GM19372 (cell line): ENCODE measurements around the gene RTN4.

Experiments used
- ATAC-seq: cut with Tn5 transposase; IDR thresholded peaks from one replicate; pipeline ENCODE4 v1.9.1; 2021; ENCODE audit warnings: mild to moderate bottlenecking, low read depth, moderate library complexity; ENCODE audit not compliant: unreplicated experiment

The RTN4 gene

DNA sequence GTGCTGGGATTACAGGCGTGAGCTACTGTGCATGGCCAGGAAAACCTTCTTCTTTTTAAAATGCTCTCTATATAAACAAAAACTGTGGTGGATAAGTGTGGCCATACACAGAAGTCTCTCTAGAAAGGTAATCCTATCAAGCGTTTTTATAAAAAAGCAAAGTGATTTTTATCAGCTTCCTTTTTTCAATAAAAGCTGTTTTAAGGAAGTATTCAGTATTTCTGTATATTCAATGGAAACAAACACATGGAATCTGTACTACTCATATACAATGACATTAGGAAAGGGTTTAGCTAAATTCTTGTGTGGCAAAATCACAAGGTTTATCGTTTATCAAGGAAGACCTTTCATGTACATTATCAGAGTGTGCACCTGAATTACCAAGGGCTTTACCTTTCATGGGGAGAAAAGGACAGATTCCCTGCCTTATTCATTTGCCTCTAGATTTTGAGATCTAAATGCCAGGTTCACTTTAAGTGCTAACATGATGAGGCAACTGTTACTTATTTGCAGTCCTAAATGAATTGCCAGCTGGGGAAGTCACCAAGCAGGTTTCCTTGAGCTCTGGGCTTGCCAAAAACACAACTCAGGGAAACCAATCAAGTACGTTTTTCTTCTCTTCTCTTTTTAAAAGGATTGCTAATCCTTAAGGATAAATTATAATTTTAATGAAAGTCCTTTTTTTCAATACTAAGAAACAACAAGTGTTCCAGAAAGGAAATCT is 70.8 kb downstream of the RTN4 start:
- ATAC-seq = no peak

DNA sequence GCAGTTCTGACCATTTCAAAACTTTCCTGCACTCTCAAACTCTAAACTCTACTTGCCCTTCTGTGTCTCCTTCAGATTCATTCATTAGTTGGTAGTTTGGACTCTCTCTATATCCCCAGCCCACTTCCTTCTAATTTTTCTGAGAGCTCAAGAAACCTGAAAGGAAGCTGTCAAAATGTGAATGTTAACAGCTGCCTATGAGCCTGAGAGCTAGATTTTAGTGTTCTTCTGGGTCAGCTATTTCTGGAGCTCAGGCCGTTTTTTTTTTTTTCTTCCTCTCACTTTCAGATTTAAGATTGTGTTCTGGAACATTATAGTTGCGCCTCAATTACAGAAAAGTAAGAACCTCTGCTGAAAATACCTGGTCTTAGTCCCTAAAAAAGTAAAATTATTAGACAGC is 73.1 kb downstream of the RTN4 start:
- peak; percentile 82 for ATAC-seq

DNA sequence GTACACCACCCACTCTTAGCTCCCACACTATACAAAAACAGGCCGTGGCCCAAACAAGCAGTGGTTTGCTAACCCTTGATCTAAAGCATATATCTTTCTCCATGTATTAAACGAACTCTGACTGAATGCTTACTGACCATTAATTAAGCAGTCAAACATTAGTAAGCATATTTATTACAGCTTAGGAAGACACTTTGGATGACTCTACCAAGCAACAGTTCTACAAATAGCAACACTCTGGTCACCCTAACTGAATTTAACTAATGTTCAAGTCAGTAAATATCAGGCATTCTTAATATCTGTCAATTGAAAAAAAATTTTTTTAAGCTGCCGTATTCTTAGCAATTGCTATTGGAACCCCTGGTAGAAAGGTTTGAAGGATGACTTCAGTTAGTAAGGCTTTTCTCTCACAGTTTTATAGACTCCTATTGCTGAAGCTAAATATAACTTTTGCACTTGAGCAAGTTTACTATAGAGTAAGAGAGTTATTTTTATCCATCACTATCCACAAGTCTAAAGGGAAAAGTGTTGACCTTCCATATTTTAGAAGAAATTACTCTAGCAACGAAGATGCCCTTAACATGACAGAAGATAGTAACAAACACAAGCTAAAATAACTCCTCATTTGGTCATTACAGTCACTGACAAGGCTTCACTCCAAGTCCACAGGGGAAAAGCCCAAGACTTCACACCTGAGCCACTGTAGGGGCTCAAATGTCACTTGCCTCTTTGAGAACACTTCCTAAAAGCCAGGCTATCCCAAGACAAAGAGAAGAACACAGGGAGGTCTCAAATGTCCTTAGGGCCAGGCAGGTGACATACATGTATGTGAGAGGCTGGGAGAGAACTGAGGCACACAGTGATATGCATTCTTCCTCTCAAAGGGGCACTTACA is 74.4 kb downstream of the RTN4 start:
- no peak for ATAC-seq

DNA sequence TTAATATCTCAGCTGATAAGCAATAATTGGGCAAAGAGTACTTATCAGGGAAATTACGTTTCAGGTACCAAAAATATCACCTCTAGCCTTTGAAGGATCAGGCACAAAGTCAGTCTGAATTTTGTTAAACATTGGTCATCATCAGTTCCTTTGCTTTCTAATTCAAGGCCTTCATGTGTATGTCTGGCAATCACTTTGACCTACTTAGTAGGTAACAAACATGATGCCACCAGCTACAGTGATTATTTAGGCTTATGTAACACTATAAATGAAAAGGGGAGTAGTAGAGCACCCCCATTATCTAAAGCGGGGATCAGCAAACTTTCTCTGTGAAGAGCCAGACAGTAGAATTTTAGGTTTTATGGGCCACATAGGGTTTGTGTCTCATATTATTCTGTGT is 75.1 kb downstream of the RTN4 start:
- no peak for ATAC-seq

DNA sequence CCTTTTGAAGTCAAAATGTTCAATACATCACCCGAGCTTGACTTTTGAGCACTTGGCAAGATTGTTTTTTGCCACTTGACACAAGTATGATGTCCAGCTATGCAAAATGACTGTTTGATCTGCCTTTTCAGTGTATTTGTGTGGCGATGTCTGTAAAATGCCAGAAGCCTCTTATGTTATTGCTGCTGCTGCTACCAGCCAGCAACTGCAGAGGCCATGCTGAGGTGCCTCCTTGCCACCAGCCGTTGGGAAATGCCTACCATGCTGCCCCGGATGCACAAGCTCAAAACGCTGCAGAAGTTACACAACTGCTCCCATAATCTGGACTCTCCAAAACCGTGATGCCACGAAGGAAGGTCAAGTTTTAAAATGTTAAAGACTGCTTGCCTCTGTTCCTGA is 80.3 kb downstream of the RTN4 start:
- ATAC-seq = no peak

DNA sequence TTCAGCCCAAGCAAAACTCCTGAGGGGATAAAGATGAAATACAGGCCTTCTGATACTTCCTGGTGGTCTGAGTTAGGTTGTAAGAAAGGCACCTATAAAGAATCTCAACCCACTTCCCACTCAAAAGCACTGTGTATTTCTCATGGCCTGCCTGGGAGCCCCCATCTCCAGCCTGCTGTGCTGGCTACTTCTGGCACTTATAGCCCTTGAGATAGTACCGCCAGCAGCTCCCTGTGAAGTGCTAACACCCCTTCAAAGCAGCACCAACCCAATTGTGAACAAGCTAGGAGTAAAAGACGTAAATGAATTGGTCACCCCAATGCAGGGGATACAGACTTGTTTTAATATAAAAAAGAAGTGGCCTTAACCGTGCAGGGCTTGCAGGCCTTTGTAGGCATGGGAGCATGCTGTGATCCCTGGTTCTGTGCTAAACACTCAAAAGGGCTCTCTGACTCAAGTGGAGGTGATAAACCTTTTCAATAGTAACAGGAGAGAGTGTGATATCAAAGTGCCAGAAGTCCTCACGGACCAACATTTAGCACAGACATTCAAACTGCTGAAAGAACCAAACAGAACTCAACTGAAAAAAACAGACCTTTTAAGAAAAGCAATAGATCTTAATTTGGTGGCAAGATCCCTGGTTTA is 80.8 kb downstream of the RTN4 start:
- no peak for ATAC-seq

DNA sequence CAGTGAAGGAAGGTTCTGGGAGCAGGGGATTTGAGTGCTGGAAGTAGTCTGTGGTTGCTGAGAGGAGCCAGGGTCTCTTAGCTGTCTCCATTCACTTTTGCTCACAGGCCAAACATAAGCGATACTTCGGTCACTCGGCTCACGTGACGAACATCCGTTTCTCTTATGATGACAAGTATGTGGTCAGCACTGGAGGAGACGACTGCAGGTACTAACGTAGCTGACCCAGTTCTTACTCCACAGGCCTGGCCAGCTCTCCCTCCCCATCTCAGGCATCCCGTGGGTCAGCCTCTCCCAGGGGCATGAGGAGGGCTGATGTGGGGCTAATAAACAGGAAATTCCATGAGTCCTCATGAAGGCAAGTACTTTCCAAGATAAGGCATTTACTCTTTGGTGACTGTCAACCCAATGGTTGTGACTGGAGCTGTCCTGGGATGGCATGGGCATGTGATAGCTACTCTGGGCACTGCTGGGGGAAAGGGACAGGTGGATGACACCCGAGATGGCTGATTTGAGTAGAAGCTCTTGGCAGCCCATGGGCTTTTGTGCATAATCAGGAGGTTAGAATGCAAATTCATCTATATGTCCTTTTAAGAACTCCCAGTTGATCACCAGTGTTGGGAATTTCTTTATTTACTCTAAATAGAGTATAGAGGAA is 81.6 kb downstream of the RTN4 start:
- no peak for ATAC-seq

DNA sequence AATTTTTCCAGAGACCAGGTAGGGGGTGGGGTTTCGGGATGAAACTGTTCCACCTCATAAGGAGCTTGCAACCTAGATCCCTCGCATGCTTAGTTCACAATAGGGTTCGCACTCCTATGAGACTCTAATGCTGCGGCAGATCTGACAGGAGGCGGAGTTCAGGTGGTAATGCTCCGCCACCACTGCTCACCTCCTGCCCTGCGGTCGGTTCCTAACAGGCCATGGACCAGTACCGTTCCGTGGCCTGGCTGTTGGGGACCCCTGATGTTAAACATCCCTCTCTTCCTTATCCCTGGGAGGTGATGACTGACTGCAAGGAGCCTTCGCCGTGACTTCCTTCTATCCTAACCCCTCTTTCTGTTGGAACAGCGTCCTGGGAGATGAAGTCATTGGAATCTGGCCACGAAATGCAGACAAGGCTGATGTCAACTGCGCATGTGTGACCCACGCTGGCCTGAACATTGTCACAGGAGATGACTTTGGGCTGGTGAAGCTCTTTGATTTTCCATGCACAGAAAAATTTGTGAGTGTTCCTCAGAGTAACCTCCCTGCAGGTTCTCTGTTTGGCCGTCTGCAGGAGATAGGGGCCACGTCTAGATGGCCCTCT is 82.4 kb downstream of the RTN4 start:
- ATAC-seq = no peak

DNA sequence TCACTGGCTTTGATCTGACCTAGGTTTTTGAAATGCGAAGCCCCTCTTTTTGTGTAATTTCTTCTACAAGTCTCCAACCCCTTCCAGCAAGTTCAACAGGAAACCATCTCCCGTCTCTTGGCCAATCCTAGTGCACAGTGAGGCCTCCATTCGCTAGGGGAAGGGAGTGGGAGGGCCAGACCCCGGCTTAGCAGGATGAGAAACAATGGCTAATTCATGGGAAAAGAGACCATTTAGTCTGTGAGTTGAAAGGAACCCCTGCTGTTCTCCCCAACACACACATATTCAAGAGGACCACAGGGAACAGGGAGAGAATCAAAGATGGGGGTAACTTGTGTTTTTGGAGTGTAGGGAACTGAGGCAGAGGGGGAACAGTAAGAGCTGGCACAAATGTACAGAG is 83.0 kb downstream of the RTN4 start:
- ATAC-seq = no peak

DNA sequence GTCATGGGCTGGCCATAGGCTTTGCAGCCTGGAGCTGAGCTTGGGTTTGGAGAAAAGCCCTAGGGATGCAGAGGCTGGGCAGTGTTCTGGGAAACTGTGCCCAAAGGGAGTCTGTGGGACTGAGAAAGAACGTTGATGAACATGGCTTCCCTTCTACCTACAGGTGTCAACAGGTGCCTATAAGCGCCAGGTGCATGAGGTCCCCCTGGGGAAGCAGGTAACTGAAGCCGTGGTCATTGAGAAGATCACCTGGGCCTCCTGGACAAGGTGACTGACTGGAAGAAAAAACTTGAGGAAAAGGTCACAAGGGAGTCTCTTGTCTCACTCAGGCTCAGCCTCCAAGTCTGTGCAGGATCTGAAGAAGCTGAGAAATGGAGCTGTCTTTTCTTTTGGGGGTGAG is 83.4 kb downstream of the RTN4 start:
- ATAC-seq = no peak

DNA sequence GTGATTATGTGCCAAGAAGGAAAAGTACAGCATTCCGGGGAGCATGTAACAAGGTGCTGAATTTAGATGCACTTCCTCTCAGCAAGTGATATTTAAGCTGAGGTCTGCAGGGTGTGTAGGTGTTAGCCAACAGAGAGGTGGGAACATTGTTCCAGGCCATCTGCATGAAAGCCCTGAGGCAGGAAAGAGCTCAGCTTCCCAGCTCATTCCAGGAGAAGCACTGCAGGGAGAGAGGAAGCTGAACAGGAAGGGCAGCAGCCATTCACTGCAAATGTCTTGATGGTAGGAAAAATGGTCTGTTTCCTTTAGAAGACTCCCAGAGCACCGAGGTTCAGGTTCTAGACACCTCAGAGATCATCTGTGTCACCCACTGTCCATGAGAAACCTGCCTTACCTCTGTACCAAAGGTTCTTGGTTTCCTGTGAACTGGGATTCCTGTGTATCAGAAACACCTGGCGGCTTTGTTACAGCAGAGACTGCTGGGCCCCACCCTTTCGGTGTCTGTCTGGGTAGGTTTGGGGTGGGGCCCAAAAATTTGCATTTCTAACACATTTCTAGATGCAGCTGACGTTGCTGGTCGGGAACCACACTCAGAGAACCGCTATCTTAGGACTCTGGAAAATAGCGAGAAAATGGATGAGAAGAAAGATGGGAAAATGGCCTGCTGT is 84.0 kb downstream of the RTN4 start:
- no peak for ATAC-seq

DNA sequence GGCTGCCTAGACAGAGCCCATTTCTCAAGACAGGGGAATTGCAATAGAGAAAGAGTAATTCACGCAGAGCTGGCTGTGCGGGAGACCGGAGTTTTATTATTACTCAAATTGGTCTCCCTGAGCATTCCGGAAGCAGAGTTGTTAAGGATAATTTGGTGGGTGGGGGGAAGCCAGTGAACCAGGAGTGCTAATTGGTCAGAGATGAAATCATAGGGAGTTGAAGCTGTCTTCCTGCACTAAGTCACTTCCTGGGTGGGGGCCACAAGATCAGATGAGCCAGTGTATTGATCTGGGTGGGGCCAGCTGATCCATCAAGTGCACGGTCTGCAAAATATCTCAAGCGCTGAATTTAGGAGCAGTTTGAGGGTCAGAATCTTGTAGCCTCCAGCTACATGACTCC is 84.8 kb downstream of the RTN4 start:
- ATAC-seq = no peak

DNA sequence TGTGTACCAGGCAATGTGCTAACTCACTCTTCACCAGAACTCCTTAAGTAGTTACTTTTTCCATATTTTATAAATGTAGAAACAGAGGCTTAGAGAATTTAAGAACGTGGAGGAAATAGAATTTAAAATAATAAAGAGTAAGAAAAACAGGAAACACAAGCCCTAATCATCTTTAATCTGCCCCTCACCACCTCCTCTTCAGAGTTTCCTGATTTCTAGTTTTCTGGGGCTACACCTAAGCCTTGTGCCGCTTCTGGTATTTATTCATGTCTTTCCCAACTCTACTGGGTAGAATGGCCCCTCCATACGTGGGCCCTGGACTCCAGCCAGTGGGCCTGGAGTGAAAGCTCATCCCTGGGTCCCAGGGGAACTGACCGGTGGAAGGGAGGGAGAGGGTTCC is 85.4 kb downstream of the RTN4 start:
- no peak for ATAC-seq

DNA sequence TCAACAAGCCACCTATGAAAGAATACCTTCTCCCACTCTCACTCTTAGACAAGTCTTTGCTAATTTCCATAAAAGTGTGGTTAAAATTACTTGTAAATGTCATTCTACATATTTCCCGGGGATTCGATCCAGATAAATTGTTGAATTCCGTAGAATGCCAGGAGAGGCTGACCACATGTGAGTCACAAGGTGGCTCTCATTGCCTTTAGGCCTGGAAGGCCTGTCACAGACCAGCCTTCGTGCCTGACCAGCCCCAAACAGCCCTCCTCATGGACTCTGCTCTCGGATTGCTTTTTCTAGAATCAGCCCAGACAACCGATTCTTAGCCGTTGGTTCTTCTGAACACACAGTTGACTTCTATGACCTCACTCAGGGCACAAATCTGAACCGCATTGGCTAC is 86.0 kb downstream of the RTN4 start:
- no peak for ATAC-seq

DNA sequence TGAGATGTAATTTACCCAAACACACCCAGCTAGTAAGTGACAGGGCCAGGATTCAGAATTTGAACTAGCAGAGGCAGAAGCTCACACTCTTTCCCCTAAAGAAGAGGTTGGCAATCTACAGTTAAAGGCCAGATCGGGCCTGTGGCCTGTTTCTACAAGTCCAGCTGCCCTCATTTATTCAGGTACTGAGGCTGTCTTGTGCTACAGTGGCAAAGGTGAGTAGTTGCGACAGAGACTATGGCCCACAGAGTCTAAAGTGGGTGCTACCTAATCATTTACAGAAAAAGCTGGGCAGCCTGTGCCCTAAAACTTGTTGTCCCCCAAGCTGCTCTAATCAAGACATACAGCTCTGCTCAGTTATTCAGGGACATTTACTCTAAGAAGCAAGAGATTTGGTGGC is 86.8 kb downstream of the RTN4 start:
- ATAC-seq = no peak

DNA sequence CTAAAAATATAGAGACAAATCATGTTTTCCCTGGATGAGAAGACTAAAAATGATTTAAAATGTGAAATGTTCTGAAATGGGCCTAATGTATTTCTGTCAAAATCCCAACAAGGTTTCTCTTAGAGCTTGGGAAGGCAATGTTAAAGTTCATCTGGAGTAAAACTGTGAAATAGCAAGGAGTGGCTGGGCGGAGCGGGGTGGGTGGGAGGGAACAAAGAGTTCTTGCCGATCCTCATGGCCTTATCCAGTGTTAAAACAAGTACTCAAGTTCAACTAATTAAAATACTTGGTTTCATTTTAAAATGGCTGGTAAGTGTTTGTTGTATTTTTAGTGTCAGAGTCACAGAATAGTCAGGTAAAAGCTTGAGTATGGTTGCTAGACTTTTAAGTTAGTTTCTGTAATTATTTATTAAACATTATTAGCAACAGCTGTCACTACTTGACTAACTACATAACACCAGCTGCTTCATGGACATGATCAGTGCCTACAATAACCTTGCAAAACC is 87.3 kb downstream of the RTN4 start:
- ATAC-seq = no peak

DNA sequence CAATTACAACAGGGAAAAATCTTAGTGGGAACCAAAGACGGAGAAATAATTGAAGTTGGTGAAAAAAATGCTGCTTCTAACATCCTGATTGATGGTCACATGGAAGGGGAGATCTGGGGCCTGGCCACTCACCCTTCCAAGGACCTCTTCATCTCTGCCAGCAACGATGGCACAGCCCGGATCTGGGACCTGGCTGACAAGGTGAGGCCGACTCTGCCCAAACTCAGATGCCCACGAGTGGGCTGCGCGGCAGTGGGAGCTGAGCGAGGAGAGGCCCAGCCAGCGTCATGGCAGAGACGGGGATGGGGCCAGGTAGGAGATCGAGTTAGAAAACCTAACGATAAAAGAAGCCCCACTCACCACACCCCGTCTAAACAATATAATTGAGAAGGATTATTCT is 87.7 kb downstream of the RTN4 start:
- no peak for ATAC-seq

DNA sequence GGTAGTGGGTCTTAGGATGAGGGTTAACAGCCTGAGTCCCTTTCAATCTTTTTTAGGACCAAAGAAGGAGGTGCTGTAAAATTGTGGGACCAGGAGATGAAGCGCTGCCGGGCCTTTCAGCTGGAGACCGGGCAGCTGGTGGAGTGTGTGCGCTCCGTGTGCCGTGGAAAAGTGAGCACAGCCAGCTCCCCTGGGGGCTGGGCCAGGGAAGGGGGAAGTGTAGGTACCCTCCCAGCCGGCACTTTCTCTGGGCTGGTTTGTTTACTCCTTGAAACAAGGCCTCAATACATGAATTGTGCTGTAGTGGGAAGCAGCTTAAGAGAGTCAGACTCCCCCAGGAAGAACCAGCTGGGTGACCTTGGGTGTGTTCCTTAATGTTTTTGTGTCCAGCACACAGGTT is 90.1 kb downstream of the RTN4 start:
- no peak for ATAC-seq

DNA sequence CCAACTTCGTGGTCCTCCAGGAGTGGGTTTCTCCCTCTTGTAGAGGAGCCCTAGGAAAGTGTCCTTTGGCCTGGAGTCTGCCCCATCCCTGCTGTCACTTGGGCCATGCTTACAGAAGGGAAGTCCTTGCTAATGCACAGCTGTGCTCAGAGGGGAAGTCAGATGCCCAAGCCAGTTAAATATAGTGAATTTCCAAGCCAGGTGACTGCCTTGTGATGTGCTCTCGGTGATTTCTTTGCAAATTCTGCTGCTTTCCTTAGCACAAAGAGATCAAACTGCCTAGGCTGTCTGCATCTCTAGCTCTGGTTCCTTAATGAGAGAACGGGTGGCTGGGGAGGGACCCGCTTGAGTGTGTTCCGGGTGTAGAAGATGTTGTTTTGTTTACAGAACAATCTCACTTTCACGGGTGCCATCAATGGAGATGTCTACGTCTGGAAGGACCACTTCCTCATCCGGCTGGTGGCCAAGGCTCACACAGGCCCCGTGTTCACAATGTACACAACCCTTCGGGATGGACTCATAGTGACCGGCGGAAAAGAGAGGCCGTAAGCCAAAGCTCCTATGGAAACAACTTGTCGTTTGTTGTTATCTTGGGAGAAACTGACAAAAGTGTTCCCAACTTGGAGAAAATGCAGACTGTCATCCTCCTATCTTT is 91.4 kb downstream of the RTN4 start:
- no peak for ATAC-seq
